Measurements from ENCODE around the gene MYH8.

MYH8 gene

DNA sequence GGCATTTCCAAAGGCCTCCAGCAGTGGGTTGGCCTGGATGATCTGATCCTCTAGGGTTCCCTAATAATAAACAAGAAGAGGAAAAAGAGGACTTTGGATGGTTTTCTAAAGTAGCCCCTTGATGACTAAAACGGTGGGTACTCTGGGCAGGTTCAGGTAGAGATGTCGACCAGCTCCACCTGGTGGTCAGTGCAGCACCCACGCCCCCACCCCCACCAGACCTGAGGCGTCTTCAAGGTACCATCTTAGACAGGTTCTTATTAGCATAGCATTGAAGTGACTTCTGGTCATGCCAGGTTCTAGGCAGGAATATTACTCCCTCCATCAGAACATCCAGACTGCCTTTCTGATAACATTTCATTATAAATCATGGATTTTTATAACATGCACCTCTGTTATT, 64.0 kb downstream of the MYH8 start:
- no peak for TF ChIP-seq CTCF (IDR thresholded peaks at IDR 0.05; ENCODE audit: low read depth, low read length)
- H3K4me3 ChIP-seq (ENCODE audit: low read depth, low read length), result no peak overlapping the region

- TF ChIP-seq CTCF (IDR thresholded peaks at IDR 0.05; ENCODE audit: low read depth, low read length), result no peak
- no peak overlapping the region for H3K4me3 ChIP-seq (ENCODE audit: low read depth, low read length)
Observed at GRCh38 chr17:10354651-10355050, 67.1 kb downstream of the MYH8 start.

DNA sequence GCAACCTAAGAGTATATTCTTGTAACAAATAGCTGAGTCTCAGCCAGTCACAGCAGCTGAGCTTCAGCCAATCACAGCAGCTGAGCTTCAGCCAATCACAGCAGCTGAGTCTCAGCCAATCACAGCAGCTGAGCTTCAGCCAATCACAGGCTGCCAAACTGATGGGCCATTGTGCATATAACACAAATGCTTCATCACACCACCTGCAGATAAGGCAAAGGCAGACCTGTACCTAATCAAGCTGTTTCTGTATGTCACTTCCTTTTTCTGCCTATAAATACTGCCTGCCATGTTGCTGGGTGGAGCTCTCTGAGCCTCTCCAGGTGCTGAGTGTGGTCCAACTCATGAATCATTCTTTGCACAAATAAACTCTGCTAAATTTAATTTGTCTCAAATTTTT, 68.9 kb downstream of the MYH8 start:
- no peak for TF ChIP-seq CTCF (IDR thresholded peaks at IDR 0.05; ENCODE audit: low read depth, low read length)
- no peak overlapping the region for H3K4me3 ChIP-seq (ENCODE audit: low read depth, low read length)

DNA sequence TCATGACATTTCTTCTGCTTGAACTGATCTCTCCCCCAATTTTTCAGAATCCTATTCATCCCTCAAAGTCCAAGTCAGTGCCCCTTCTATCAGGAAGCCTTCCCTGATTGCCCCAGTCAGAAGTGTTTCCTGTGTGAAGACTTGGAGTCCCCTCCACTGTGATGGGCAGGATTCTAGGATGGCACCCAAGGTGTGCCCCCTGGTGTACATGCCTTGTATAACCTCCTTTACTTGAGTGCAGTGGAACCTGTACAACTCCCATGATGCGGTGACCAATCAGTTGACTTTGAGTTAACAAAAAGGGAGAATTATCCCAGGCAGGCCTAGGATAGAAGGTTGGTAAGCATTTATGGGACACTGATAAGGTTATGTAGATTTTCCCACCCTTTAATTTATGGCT, 72.3 kb downstream of the MYH8 start:
- no peak for TF ChIP-seq CTCF (IDR thresholded peaks at IDR 0.05; ENCODE audit: low read depth, low read length)

GRCh38 chr17:10344816-10345215, 76.9 kb downstream of the MYH8 start:
- no peak for TF ChIP-seq CTCF (IDR thresholded peaks at IDR 0.05; ENCODE audit: low read depth, low read length)
- H3K4me3 ChIP-seq (ENCODE audit: low read depth, low read length), result no peak overlapping the region

More for the DNA sequence above, 72.3 kb downstream of the MYH8 start:
- no peak overlapping the region for H3K4me3 ChIP-seq (ENCODE audit: low read depth, low read length)
